ENCODE data around the gene GRB2. TPM values are rescaled to one million over a fixed set of nuclear protein-coding genes. Genes with fewer than 3 reads are reported as not detected.

The GRB2 gene
- polyA plus RNA-seq, 3 donors, result 164 to 338 (median 262) TPM

GRCh38 chr17:75327757-75328156 is 77.7 kb downstream of the GRB2 start:
- Histone ChIP-seq H3K27ac (ENCODE audit: low read depth in 1 of 2, low read length in 2 of 2) (peak overlapping the region; percentile 33 to 59), H3K4me1 (ENCODE audit: control insufficient read depth in 1 of 2, insufficient read depth in 2 of 2, low read length in 2 of 2) (peaks cover 51% of the 10 kb centered on the region in 2 donors), H3K27me3 (ENCODE audit: control insufficient read depth in 2 of 2, insufficient read depth in 2 of 2, low read length in 2 of 2) (no peaks in the 10 kb centered on the region), H3K4me2 (replicated peaks; ENCODE audit: extremely low read depth, low read length, poor library complexity, severe bottlenecking) (no peak overlapping the region), H3K4me3 (replicated peaks in 1 of 3; ENCODE audit: low read depth in 2 of 3, low read length in 3 of 3) (no peak overlapping the region), H3K36me3 (replicated peaks in 1 of 2; ENCODE audit: control insufficient read depth in 1 of 2, insufficient read depth in 2 of 2, low read length in 2 of 2) (peaks cover 48 to 62% of the 10 kb centered on the region in 2 donors), H3K9me3 (replicated peaks in 1 of 2; ENCODE audit: control insufficient read depth in 1 of 2, insufficient read depth in 1 of 2, low read length in 2 of 2) (no peaks in the 10 kb centered on the region), H4K20me1 (ENCODE audit: insufficient read depth, low read length) (peaks cover 98% of the 10 kb centered on the region), H3K9ac (ENCODE audit: insufficient read depth, low read length, poor library complexity, severe bottlenecking) (no peak overlapping the region), H2AFZ (ENCODE audit: insufficient read depth, low read depth, low read length, poor library complexity, severe bottlenecking) (no peak overlapping the region), H3K79me2 (ENCODE audit: insufficient read depth, low read length) (peaks cover 100% of the 10 kb centered on the region)
- 60% methylated on average over 1 of the region's 2 CpGs for WGBS (ENCODE audit: insufficient coverage)
- DNase-seq, result no peak
- Mint-ChIP-seq H3K9me3 (peaks cover 0 to 3% (median 0%) of the 10 kb centered on the region in 7 donors), H3K4me1 (peaks cover 54% of the 10 kb centered on the region), H3K27me3 (ENCODE audit: low read depth in 3 of 3) (no peaks in the 10 kb centered on the region), H3K4me3 (no peak overlapping the region), H3K36me3 (peaks cover 54 to 80% of the 10 kb centered on the region in 2 donors), H3K27ac (peak overlapping the region in 6 of 7 donors; percentile 75 to 90 (median 84))
- TF ChIP-seq, protein P1, sequence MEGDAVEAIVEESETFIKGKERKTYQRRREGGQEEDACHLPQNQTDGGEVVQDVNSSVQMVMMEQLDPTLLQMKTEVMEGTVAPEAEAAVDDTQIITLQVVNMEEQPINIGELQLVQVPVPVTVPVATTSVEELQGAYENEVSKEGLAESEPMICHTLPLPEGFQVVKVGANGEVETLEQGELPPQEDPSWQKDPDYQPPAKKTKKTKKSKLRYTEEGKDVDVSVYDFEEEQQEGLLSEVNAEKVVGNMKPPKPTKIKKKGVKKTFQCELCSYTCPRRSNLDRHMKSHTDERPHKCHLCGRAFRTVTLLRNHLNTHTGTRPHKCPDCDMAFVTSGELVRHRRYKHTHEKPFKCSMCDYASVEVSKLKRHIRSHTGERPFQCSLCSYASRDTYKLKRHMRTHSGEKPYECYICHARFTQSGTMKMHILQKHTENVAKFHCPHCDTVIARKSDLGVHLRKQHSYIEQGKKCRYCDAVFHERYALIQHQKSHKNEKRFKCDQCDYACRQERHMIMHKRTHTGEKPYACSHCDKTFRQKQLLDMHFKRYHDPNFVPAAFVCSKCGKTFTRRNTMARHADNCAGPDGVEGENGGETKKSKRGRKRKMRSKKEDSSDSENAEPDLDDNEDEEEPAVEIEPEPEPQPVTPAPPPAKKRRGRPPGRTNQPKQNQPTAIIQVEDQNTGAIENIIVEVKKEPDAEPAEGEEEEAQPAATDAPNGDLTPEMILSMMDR (IDR thresholded peaks at IDR 0.05), result no peak
- intact Hi-C loops (cut with micrococcal nuclease), result loop anchor here in 1 of 2 donors (5.0 kb wide), 1 partner anchor 35 kb away; no protein-coding TSS in a partner anchor

- H3K9ac ChIP-seq (ENCODE audit: insufficient read depth, low read length, poor library complexity, severe bottlenecking), result peak overlapping the region; percentile 37
- 11% methylated on average over 1 of the region's 5 CpGs for WGBS (ENCODE audit: insufficient coverage)
- H3K27me3 Mint-ChIP-seq (ENCODE audit: low read depth in 3 of 3), result no peaks in the 10 kb centered on the region
- TF ChIP-seq, protein P1 (IDR thresholded peaks at IDR 0.05), result no peak
- DNase-seq, result peak in 1 of 3 donors; percentile 37
- no peak overlapping the region for H2AFZ ChIP-seq (ENCODE audit: insufficient read depth, low read depth, low read length, poor library complexity, severe bottlenecking)
- H3K27ac Mint-ChIP-seq, result peak overlapping the region; percentile 76 to 90 (median 86)
- H3K79me2 ChIP-seq (ENCODE audit: insufficient read depth, low read length), result peaks cover 100% of the 10 kb centered on the region
- peaks cover 51 to 54% of the 10 kb centered on the region in 2 donors for H3K4me1 ChIP-seq (ENCODE audit: control insufficient read depth in 1 of 2, insufficient read depth in 2 of 2, low read length in 2 of 2)
- H3K4me3 ChIP-seq (replicated peaks in 1 of 3; ENCODE audit: low read depth in 2 of 3, low read length in 3 of 3), result peak overlapping the region in 1 of 3 experiments; percentile 33
- H4K20me1 ChIP-seq (ENCODE audit: insufficient read depth, low read length), result peaks cover 89% of the 10 kb centered on the region
- peaks cover 55 to 80% of the 10 kb centered on the region in 2 donors for H3K36me3 Mint-ChIP-seq
- peak overlapping the region in 1 of 2 donors; percentile 55 for H3K4me3 Mint-ChIP-seq
- H3K4me1 Mint-ChIP-seq, result peaks cover 54% of the 10 kb centered on the region
- H3K36me3 ChIP-seq (replicated peaks in 1 of 2; ENCODE audit: control insufficient read depth in 1 of 2, insufficient read depth in 2 of 2, low read length in 2 of 2), result peaks cover 45 to 62% of the 10 kb centered on the region in 2 donors
- no peaks in the 10 kb centered on the region for H3K9me3 ChIP-seq (replicated peaks in 1 of 2; ENCODE audit: control insufficient read depth in 1 of 2, insufficient read depth in 1 of 2, low read length in 2 of 2)
- peak overlapping the region; percentile 63 to 80 for H3K27ac ChIP-seq (ENCODE audit: low read depth in 1 of 2, low read length in 2 of 2)
- peaks cover 0 to 3% (median 0%) of the 10 kb centered on the region in 7 donors for H3K9me3 Mint-ChIP-seq
- H3K4me2 ChIP-seq (replicated peaks; ENCODE audit: extremely low read depth, low read length, poor library complexity, severe bottlenecking), result peak overlapping the region; percentile 37
- intact Hi-C loops (cut with micrococcal nuclease), result loop anchor here in 1 of 2 donors (5.0 kb wide), 1 partner anchor 34 kb away; no protein-coding TSS in a partner anchor
- no peaks in the 10 kb centered on the region for H3K27me3 ChIP-seq (ENCODE audit: control insufficient read depth in 2 of 2, insufficient read depth in 2 of 2, low read length in 2 of 2)
Measured at GRCh38 chr17:75326226-75326848, 79.1 kb downstream of the GRB2 start.
